DND-41 (cell line): ENCODE data around the gene CDC42SE2.

Source experiments
- CTCF ChIP-seq: IDR thresholded peaks from 2 replicates; pipeline ENCODE4 v1.5.1; 2012; ENCODE audit warnings: borderline replicate concordance, low read length, moderate library complexity, mild to moderate bottlenecking; ENCODE audit not compliant: poor library complexity, severe bottlenecking; ENCODE audit errors: extremely low read depth
- EZH2 ChIP-seq: IDR thresholded peaks from 3 replicates; pipeline ENCODE4 v1.6.1; 2012; ENCODE audit warnings: borderline replicate concordance, low read depth, mild to moderate bottlenecking, moderate library complexity, low read length, inconsistent platforms; ENCODE audit not compliant: severe bottlenecking

DNA sequence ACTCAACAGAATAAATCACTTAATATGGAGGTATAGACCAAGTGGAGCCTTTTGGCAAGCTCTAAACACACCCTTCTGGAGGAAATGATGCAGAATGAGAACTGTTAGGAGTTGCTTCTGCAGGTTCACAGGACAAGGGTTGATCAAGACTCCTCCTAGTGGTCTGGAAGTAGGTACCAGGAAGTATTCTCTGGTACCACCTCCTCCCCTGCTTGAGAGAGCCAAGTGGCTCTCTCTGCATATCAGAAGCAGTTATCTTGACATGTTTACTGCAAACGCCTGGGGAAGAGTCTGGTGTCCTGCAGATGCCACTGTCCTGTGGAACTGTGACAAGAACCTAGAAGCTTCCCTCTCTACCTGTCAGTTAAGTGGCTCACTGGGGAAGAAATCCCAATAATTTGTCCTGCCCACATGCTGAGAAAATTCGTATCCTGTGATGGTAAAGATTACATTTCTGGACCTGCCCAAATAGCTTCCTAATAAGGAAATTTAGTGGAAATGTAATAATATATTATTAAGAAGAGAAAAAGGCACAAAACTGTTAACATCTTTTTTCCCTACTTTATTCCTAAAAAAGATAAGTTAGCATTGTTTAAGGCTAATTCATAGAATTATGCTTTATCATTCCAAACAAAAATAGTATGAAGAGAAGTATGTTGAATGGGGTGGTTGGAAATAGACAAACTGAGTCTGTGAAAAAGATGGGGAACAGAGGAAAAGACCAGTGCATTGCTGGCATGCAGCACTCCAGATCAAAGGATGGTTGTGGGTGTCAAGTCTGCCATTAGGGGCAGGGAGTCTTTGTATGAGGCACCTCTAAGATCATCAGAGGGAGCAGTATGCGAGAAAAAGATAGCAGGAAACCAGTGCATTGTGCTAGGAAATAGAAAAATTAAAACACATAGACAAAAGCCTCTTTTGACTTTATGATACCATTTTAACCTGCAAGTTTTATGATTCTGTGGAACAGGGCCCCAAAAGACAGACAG, 118.8 kb downstream of the CDC42SE2 start:
- TF ChIP-seq CTCF (peak; percentile 78), EZH2 (no peak)
